Stimulated activated CD4-positive, alpha-beta T cell treated with anti-CD3 and anti-CD28 coated beads, Interleukin-12 subunit alpha, Interleukin-12 subunit beta, amount 100 ng/mL, for 48 hours (primary cell): ENCODE measurements around the gene SLC35E1.
"Not testable (repeated sequence)": the region's sequence is repeated elsewhere in the genome, so short reads cannot be mapped to it uniquely, and the experiment has no call there.

Source experiments
- DNase-seq, 3 donors: peaks; one replicate each; pipeline ENCODE4 v3.0.0-alpha.2; 2020; ENCODE audit warnings: low read depth in 2 of 3, low spot score in 1 of 3

Gene SLC35E1

GRCh38 chr19:16525751-16526481 is 46.3 kb downstream of the SLC35E1 start:
- DNase-seq, result no peak

- DNase-seq, result no peak
Observed at GRCh38 chr19:16524991-16525734, 47.1 kb downstream of the SLC35E1 start.

GRCh38 chr19:16522559-16523377 is 49.4 kb downstream of the SLC35E1 start:
- DNase-seq, result no peak

GRCh38 chr19:16521715-16522289 is 50.4 kb downstream of the SLC35E1 start:
- DNase-seq, result no peak

GRCh38 chr19:16520986-16521624 is 51.1 kb downstream of the SLC35E1 start:
- no peak for DNase-seq

- DNase-seq, result no peak
Observed at GRCh38 chr19:16520074-16520973, 51.9 kb downstream of the SLC35E1 start.

- DNase-seq, result no peak
Observed at GRCh38 chr19:16519230-16519687, 53.0 kb downstream of the SLC35E1 start.

- no peak for DNase-seq
Observed at GRCh38 chr19:16518483-16519229, 53.6 kb downstream of the SLC35E1 start.

- no peak for DNase-seq
Observed at GRCh38 chr19:16518061-16518460, 54.2 kb downstream of the SLC35E1 start.

GRCh38 chr19:16516923-16517610 is 55.1 kb downstream of the SLC35E1 start:
- no peak for DNase-seq

- DNase-seq, result no peak
Observed at GRCh38 chr19:16516381-16516780, 55.8 kb downstream of the SLC35E1 start.

GRCh38 chr19:16514383-16515019 is 57.7 kb downstream of the SLC35E1 start:
- DNase-seq, result no peak

GRCh38 chr19:16512611-16513010 is 59.6 kb downstream of the SLC35E1 start:
- not testable (repeated sequence) for DNase-seq

GRCh38 chr19:16509141-16510061 is 62.8 kb downstream of the SLC35E1 start:
- no peak for DNase-seq

- DNase-seq, result no peak
Observed at GRCh38 chr19:16508546-16508945, 63.7 kb downstream of the SLC35E1 start.

GRCh38 chr19:16506961-16507360 is 65.3 kb downstream of the SLC35E1 start:
- DNase-seq, result no peak

- not testable (repeated sequence) for DNase-seq
Observed at GRCh38 chr19:16506161-16506560, 66.1 kb downstream of the SLC35E1 start.
